Measurements from ENCODE around the gene PAK6.

DNA sequence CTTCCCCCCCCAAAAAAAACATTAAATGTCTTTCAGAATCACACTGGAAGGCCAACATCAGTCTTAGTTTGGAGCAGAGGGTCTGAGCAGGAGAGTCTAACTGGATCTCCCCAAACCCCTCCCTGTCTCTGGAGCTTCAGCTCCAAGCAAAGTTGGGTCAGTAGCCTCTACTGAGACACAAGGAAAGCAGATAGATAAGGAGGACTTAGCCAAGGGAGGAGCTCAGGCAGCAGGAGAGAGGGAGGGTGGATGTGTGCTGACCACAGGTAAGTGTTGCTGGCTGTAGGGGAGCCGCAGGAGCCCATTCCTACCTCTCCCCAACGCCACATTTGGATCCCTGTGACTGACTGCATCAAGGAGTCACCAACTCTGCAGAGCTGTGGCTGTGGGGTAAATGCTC, 61.9 kb downstream of the PAK6 start:
- TF ChIP-seq, protein P1, sequence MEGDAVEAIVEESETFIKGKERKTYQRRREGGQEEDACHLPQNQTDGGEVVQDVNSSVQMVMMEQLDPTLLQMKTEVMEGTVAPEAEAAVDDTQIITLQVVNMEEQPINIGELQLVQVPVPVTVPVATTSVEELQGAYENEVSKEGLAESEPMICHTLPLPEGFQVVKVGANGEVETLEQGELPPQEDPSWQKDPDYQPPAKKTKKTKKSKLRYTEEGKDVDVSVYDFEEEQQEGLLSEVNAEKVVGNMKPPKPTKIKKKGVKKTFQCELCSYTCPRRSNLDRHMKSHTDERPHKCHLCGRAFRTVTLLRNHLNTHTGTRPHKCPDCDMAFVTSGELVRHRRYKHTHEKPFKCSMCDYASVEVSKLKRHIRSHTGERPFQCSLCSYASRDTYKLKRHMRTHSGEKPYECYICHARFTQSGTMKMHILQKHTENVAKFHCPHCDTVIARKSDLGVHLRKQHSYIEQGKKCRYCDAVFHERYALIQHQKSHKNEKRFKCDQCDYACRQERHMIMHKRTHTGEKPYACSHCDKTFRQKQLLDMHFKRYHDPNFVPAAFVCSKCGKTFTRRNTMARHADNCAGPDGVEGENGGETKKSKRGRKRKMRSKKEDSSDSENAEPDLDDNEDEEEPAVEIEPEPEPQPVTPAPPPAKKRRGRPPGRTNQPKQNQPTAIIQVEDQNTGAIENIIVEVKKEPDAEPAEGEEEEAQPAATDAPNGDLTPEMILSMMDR (optimal IDR thresholded peaks at IDR 0.05 in 1 of 3, IDR thresholded peaks at IDR 0.05 in 1 of 3, conservative IDR thresholded peaks at IDR 0.05 in 1 of 3; ENCODE audit: extremely low read depth in 1 of 3, insufficient read depth in 2 of 3, low read length in 3 of 3) = no peak
- no peak for TF ChIP-seq EZH2 (IDR thresholded peaks at IDR 0.05; ENCODE audit: low read length)

Measured in keratinocyte (primary cell).